Nephron (organoid): ENCODE data around the gene ZNF215.
"Not testable (repeated sequence)": the region's sequence is repeated elsewhere in the genome, so short reads cannot be mapped to it uniquely, and the experiment has no call there.

ENCODE experiments used
- H3K27ac Mint-ChIP-seq, 3 experiments: 2 replicates each; pipeline ENCODE4 v1.8.0; 2020; ENCODE audit warnings: mixed read lengths in 3 of 3, mild to moderate bottlenecking in 2 of 3, moderate library complexity in 1 of 3
- H3K27me3 Mint-ChIP-seq: 2 replicates; pipeline ENCODE4 v1.8.0; 2021; ENCODE audit warnings: low read depth, mild to moderate bottlenecking, moderate library complexity, mixed read lengths
- H3K36me3 Mint-ChIP-seq: 2 replicates; pipeline ENCODE4 v1.8.0; 2020; ENCODE audit warnings: low read depth, mixed read lengths
- H3K4me1 Mint-ChIP-seq: 2 replicates; pipeline ENCODE4 v1.8.0; 2020; ENCODE audit warnings: mixed read lengths
- H3K4me3 Mint-ChIP-seq, 3 experiments: 2 replicates each; pipeline ENCODE4 v1.8.0; 2020; ENCODE audit warnings: mild to moderate bottlenecking in 3 of 3, mixed read lengths in 3 of 3, moderate library complexity in 2 of 3
- H3K9me3 Mint-ChIP-seq: 2 replicates; pipeline ENCODE4 v1.8.0; 2020; ENCODE audit warnings: mixed read lengths
- TF ChIP-seq, protein P1 (sequence below), 3 experiments: fragments of 200-600 bp; sonication (generic); IDR thresholded peaks; one replicate each; pipeline ENCODE4 v1.5.0; 2021; ENCODE audit warnings: antibody characterized with exemption in 3 of 3; ENCODE audit not compliant: unreplicated experiment in 3 of 3

ZNF215 gene

DNA sequence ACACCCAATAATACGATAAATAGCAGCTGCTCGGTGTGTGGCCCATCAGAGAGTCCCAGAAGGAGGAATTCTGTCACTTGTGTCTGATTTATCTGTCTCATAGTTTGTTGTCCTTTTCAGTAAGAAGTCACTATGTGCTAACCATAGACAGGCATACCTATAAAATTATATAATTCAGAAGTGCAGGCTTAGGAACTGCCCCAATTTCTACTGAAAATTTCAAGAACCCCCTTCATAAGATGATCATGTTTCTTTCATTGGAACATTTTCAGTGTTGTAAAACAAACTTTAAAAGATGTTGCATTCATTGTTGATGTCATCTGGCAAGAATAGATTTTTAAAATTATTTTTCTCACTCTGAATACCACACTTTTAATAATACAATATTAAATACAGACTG lies 33.8 kb upstream of the ZNF215 start, which contains the start of gene OR2D2:
Gene OR2D2 (minus strand): TSS at position 101 of the 400 bp plus-strand sequence. CDS start 0 bp downstream, at position 101.
- Mint-ChIP-seq H3K36me3 (no peaks in the 10 kb centered on the region), H3K4me3 (no peak within 1 kb of the TSS), H3K4me1 (no peaks in the 10 kb centered on the region), H3K27me3 (no peaks in the 10 kb centered on the region), H3K27ac (no peak within 1 kb of the TSS), H3K9me3 (no peaks in the 10 kb centered on the region)
- TF ChIP-seq, protein P1, sequence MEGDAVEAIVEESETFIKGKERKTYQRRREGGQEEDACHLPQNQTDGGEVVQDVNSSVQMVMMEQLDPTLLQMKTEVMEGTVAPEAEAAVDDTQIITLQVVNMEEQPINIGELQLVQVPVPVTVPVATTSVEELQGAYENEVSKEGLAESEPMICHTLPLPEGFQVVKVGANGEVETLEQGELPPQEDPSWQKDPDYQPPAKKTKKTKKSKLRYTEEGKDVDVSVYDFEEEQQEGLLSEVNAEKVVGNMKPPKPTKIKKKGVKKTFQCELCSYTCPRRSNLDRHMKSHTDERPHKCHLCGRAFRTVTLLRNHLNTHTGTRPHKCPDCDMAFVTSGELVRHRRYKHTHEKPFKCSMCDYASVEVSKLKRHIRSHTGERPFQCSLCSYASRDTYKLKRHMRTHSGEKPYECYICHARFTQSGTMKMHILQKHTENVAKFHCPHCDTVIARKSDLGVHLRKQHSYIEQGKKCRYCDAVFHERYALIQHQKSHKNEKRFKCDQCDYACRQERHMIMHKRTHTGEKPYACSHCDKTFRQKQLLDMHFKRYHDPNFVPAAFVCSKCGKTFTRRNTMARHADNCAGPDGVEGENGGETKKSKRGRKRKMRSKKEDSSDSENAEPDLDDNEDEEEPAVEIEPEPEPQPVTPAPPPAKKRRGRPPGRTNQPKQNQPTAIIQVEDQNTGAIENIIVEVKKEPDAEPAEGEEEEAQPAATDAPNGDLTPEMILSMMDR (IDR thresholded peaks at IDR 0.05; ENCODE audit: unreplicated experiment in 3 of 3) = no peak

DNA sequence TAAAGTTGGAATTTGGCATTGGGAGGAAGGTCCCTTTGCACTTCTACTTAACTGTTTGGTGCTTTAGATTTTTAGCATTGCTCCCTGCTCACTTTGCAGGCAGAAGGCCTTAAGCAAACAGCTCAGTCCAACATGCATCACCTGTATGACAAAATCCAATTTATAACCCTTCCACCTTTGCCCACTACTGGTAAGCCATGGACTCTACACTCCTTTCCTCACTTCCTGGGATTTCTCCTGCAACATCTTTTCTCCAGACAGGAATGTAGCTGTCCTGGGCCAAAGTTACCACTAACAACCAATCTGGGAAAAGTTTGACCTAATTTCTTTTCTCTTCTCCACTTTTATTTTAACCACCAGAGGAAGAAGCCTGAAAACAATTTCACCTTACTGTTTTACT lies 32.1 kb upstream of the ZNF215 start:
- H3K4me3 Mint-ChIP-seq = no peak overlapping the region
- no peaks in the 10 kb centered on the region for H3K36me3 Mint-ChIP-seq
- TF ChIP-seq, protein P1 (IDR thresholded peaks at IDR 0.05; ENCODE audit: unreplicated experiment in 3 of 3) = no peak
- no peaks in the 10 kb centered on the region for H3K4me1 Mint-ChIP-seq
- no peak overlapping the region for H3K27ac Mint-ChIP-seq
- H3K27me3 Mint-ChIP-seq = peaks cover 4% of the 10 kb centered on the region
- no peaks in the 10 kb centered on the region for H3K9me3 Mint-ChIP-seq

DNA sequence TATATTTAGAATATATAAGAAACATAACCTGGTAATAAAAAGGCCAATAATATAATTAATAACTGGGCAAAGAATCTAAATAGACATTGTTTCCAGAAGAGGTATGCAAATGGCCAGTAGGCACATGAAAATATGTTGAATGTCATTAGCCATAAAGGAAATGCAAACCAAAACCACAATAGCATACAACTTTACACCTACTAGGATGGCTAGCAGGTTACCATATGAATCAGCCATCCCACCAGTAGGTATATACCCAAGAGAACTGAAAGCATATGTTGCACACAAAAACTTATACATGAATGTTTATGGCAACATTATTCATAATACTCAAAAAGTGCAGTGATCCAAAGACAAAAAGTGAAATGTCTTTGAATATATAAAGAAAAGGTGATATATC lies 31.2 kb upstream of the ZNF215 start:
- TF ChIP-seq, protein P1 (IDR thresholded peaks at IDR 0.05; ENCODE audit: unreplicated experiment in 3 of 3) = no peak
- H3K36me3 Mint-ChIP-seq = no peaks in the 10 kb centered on the region
- no peak overlapping the region for H3K27ac Mint-ChIP-seq
- no peaks in the 10 kb centered on the region for H3K4me1 Mint-ChIP-seq
- H3K27me3 Mint-ChIP-seq = peaks cover 4% of the 10 kb centered on the region
- H3K9me3 Mint-ChIP-seq = no peaks in the 10 kb centered on the region
- no peak overlapping the region for H3K4me3 Mint-ChIP-seq

DNA sequence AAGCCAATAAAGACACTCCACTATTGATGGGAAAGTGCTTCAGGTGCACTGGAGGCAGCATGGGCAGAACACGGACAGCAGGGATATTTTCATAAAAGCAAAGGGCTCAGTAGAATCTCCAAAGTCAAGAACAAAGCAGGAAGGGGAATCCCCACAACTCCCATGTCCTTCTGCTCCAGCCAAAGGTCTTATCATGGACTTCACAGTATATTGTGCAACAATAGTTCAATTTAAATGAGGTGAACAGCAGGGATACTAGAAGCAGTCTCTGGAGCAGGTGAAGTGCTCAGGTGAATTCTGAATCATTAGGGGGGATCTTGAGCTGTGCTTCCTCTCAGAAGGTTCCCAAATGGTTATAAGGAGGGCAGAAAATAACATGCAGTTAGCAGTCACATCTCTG lies 27.3 kb upstream of the ZNF215 start:
- H3K27ac Mint-ChIP-seq = no peak overlapping the region
- H3K4me3 Mint-ChIP-seq = no peak overlapping the region
- H3K4me1 Mint-ChIP-seq = no peaks in the 10 kb centered on the region
- peaks cover 4% of the 10 kb centered on the region for H3K27me3 Mint-ChIP-seq
- TF ChIP-seq, protein P1 (IDR thresholded peaks at IDR 0.05; ENCODE audit: unreplicated experiment in 3 of 3) = no peak
- no peaks in the 10 kb centered on the region for H3K9me3 Mint-ChIP-seq
- no peaks in the 10 kb centered on the region for H3K36me3 Mint-ChIP-seq

DNA sequence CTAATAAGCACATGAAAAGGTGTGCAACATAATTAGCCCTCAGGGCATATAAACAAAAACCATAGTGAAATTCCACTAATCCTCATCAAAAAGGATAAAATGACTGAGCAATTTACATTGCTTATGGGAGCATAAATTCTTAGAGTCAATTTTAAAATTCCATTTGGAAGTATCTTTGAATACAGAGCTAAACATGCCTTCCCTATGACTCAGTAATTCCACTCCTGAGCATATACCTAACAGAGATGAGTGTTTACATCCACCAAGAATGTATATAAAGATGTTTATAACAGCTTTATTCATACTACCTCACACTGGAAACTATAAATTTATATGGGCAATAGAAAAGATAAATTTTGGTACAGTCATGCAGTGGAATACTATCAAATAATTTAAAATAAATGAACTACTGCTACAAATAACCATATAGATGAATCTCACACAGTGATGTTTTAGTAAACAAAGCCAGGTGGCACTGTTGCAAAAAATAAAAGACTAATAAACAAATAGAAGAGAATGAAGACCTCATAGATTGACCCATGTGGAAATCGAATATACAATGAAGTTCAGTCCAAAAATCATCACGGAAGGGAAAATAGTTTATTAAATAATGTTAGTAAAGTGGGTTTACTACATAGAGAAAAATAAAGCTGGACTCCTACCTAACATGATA lies 25.8 kb upstream of the ZNF215 start:
- no peak overlapping the region for H3K4me3 Mint-ChIP-seq
- H3K9me3 Mint-ChIP-seq = peaks cover 5% of the 10 kb centered on the region
- TF ChIP-seq, protein P1 (IDR thresholded peaks at IDR 0.05; ENCODE audit: unreplicated experiment in 3 of 3) = no peak

DNA sequence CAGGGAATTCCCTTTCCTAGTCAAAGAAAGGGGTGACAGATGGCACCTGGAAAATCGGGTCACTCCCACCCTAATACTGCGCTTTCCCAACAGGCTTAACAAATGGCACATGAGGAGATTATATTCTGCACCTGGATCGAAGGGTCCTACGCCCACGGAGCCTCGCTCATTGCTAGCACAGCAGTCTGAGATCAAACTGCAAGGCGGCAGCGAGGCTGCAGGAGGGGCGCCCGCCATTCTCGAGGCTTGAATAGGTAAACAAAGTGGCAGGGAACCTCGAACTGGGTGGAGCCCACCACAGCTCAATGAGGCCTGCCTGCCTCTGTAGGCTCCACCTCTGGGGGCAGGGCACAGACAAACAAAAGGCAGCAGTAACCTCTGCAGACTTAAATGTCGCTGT lies 21.4 kb upstream of the ZNF215 start:
- H3K4me1 Mint-ChIP-seq, H3K27ac Mint-ChIP-seq, H3K27me3 Mint-ChIP-seq, H3K9me3 Mint-ChIP-seq, H3K4me3 Mint-ChIP-seq, H3K36me3 Mint-ChIP-seq: not testable (repeated sequence)

More for the DNA sequence above, 25.8 kb upstream of the ZNF215 start:
- no peaks in the 10 kb centered on the region for H3K36me3 Mint-ChIP-seq
- peaks cover 4% of the 10 kb centered on the region for H3K27me3 Mint-ChIP-seq
- no peak overlapping the region for H3K27ac Mint-ChIP-seq
- no peaks in the 10 kb centered on the region for H3K4me1 Mint-ChIP-seq
